ENCODE results near the gene CDH24.
A peak's percentile ranks its signal among the peaks of the same experiment; 100 is the strongest.

The CDH24 gene

DNA sequence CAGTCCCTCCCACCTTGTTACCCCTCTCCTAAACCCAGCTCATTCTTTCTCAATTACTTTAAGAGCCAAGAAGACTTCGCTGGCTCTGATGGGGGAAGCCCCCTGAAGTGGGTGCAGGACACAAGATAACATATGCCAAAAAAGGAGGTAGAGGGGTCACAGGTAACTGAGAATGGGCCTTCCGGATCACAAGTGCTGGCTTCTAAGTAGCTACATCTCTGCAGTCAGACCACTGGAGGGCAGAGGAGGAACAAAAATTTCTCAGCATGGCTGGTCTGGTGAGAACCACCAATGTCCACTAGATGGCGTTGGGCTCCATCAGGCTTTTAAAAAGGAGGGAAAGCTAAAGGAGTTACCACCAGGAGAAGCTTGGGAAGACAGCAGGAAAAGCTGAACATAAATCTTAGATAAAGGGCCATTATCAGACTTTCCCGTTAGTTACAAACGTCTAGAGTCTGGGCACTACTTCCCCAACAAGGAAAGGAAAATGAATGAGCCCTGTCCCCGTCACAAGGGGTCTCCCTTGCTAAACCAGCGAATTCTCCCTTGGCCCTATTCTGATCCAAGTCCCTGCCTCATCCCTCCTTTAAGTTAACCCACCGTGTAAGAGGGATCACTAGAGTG, 11.6 kb upstream of the CDH24 start:
- DNase-seq (ENCODE audit: low read depth) = peak; percentile 82
- TF ChIP-seq, protein P1, sequence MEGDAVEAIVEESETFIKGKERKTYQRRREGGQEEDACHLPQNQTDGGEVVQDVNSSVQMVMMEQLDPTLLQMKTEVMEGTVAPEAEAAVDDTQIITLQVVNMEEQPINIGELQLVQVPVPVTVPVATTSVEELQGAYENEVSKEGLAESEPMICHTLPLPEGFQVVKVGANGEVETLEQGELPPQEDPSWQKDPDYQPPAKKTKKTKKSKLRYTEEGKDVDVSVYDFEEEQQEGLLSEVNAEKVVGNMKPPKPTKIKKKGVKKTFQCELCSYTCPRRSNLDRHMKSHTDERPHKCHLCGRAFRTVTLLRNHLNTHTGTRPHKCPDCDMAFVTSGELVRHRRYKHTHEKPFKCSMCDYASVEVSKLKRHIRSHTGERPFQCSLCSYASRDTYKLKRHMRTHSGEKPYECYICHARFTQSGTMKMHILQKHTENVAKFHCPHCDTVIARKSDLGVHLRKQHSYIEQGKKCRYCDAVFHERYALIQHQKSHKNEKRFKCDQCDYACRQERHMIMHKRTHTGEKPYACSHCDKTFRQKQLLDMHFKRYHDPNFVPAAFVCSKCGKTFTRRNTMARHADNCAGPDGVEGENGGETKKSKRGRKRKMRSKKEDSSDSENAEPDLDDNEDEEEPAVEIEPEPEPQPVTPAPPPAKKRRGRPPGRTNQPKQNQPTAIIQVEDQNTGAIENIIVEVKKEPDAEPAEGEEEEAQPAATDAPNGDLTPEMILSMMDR (IDR thresholded peaks at IDR 0.05; ENCODE audit: control insufficient read depth, extremely low read depth, insufficient read depth) = peak; percentile 99
- H3K4me3 ChIP-seq (ENCODE audit: low read depth, low read length) = peak overlapping the region; percentile 21

DNA sequence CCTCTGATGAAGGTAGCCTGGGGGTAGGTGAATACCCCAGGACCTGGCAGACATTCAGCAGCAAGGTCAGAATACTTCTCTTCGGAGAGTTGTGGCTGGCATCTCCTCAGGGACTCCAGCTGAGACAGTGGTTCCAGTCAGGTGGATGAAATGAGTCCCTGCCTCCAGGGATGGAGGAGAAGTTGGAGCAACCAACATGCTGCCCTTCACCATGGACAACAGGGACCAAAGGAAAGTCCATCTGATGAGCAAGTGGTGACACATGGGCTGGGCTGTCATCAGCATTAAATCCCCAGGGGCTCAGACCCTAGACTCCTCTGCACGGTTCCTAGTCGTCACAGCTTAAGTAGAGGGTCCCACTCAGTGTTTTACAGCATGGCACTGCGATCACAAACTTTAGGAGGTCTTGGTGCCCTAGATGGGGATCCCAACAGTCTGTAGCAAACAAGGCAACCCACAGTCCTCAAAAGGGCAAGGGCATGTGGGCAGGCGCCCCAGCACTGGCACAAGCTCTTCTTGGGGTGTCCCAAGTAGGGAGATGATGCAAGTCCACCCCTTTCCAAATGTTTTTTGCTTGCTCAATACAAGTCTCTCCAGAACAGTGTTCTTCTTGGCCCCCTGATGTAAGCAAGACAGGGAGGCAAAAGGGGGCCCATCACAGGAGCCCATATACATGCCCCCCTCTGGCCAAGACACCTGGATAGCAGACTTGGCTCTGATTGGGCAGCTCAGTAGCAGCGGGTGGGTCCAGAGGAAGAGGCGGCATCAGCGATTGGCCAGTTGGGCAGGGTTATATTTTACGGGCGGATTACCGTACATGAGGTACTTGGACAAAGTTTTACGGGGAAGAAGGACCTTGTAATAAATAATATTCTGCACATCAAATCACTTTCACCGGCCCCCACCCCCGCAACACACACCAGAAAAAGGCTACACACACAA, 10.8 kb upstream of the CDH24 start:
- no peak for DNase-seq (ENCODE audit: low read depth)
- peak overlapping the region; percentile 21 for H3K4me3 ChIP-seq (ENCODE audit: low read depth, low read length)
- TF ChIP-seq, protein P1 (IDR thresholded peaks at IDR 0.05; ENCODE audit: control insufficient read depth, extremely low read depth, insufficient read depth) = no peak

DNA sequence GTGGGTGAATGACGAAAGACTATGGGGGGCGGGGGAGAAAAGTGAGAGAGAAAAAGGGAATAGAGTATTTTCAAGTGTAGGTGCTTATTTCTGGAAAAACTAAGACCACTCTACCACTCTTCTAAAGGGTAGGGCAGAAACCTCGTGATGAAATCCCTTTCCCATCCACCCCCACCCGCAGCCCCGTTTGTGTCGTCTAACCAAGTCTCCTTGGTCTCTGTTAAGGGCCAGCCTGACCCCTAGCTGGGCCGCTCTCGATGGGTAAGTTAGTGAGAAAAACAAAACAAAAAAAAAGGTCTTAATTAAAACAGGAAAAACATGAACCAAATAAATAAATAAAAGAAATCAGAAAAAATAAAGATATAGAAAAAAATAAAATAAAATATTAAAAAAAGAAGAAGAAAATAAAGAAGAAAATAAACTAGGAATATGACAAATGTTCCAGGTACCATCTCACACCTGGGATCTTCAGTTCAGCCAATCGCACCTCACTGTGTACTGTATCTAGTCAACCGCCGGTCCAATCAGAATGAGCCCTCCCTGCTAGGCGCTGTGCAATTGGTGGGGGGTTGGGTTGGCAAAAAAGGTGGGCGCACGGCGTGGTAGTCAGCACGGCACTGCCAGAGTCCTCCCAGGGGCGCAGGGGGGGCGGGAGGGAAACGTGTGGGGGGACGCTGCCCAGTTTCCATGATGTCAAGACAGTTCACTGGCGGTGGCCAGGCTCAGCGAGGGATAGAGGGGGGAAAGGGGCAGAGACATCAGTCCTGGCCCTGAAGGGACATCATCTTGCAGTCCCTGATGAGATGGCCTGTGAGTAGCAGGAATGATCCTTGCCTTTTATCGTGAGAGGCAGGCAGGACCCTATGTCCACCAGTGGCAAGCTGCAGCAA, 9.8 kb upstream of the CDH24 start:
- no peak for DNase-seq (ENCODE audit: low read depth)
- H3K4me3 ChIP-seq (ENCODE audit: low read depth, low read length) = no peak overlapping the region
- TF ChIP-seq, protein P1 (IDR thresholded peaks at IDR 0.05; ENCODE audit: control insufficient read depth, extremely low read depth, insufficient read depth) = no peak

DNA sequence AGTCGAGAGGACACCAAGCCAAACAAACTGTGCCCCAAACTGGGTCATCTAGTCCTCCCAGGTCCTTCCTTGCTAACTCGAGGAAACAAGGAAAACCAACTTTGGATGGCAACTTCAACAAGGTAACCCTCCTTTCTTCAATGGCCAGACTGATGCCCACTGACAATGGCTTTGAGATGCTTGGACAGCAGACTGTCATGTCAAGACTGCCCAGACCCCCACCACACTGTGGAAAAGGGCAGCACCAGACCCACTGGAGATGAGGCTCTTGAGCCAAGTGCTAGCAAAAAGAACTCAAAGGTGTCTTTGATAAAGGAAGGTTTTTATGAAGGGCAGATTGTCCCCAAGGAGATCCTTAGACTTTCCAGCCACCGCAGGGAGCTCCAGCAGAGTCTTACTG, 9.0 kb upstream of the CDH24 start:
- DNase-seq (ENCODE audit: low read depth) = no peak
- TF ChIP-seq, protein P1 (IDR thresholded peaks at IDR 0.05; ENCODE audit: control insufficient read depth, extremely low read depth, insufficient read depth) = no peak
- no peak overlapping the region for H3K4me3 ChIP-seq (ENCODE audit: low read depth, low read length)

DNA sequence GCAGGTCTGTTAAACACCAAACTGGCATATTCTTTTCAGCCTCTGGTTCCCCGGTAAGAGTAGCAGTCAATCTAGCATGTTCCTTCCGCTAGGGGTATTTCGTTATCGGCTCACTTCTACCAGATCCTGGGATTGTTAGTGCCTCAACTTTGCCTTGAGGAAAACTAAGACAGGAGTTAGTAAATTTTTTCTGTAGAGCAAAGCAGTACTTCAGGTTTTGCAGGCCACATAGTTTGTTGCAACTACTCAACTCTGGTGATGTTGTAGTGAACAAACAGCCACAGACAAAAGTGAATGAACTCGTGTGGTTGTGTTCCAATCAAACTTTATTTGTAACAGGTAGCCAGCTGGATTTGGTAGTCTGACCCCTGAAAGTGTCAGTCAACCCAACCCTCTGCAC, 6.3 kb upstream of the CDH24 start:
- no peak overlapping the region for H3K4me3 ChIP-seq (ENCODE audit: low read depth, low read length)
- TF ChIP-seq, protein P1 (IDR thresholded peaks at IDR 0.05; ENCODE audit: control insufficient read depth, extremely low read depth, insufficient read depth) = no peak
- DNase-seq (ENCODE audit: low read depth) = no peak

DNA sequence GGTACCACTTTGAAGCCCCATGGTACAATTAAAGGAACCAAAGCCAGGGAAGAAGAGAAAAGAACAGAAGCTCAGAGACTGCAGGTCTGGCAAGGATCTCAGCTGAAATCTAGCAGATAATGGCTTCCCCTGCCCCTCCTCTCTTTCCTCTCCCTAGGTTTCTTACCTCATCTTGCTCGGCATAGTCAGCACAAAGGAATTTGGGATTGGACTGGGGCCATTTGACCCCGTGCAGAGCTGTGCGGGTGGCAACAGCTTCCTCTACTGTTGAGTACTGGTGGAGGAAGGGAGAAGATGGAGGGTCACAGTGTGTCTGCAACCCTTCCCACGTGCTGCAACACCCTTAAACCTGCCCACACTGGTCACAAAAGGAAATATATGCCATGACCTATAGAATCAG, 4.7 kb upstream of the CDH24 start:
- no peak for DNase-seq (ENCODE audit: low read depth)
- TF ChIP-seq, protein P1 (IDR thresholded peaks at IDR 0.05; ENCODE audit: control insufficient read depth, extremely low read depth, insufficient read depth) = no peak
- H3K4me3 ChIP-seq (ENCODE audit: low read depth, low read length) = no peak overlapping the region

Data from LNCaP clone FGC (cell line).